COLO668 (cell line): ENCODE results near the gene FGD6.
"Not testable (repeated sequence)": the region's sequence is repeated elsewhere in the genome, so short reads cannot be mapped to it uniquely, and the experiment has no call there.

Experiments used
- DNase-seq: peaks from one replicate; lab custom pipeline; 2025; ENCODE audit not compliant: unreplicated experiment; lab: John Stamatoyannopoulos, UW

FGD6 gene

DNA sequence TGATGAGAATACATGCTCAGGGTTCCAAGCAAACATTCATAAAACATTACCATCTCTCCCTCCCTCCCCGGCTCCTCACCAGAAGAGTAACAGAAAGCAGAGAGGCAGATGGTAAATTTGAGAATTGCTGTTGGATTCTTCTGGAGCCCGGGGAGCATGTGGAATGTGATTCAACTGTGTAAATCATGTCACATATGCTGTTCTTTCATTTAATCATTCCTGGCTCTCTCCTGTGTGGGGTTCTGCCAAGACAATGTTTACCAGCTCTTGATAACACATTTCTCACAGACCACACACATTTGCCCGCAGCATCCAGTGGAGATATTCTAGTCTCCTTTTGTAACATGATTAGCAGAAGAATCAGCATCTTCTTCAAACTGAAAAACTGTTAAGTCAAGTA, 120.4 kb downstream of the FGD6 start:
- DNase-seq: no peak

GRCh38 chr12:95096378-95096777, 120.9 kb downstream of the FGD6 start:
- no peak for DNase-seq

- not testable (repeated sequence) for DNase-seq
These were observed 121.4 kb downstream of the FGD6 start for GRCh38 chr12:95095866-95096265.

DNA sequence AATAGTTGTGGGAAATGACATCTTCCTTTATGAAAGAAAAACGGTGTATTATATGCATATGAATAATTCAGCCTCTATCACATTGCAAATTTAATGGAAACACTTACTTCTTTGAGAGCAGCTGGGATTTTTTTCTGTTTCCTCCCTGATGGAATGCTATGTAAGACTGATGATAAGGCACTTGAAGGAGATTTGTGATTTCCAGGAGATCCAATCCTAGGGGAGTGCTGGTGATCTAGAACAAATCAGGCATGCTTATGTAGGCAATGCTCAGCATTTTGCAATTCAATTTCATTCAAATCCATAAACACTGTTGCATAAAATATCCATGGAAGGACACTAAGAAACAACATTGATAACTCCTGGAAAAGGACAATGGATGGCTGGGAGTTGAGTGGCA, 127.8 kb downstream of the FGD6 start:
- no peak for DNase-seq

GRCh38 chr12:95088379-95088778, 128.9 kb downstream of the FGD6 start:
- no peak for DNase-seq

DNA sequence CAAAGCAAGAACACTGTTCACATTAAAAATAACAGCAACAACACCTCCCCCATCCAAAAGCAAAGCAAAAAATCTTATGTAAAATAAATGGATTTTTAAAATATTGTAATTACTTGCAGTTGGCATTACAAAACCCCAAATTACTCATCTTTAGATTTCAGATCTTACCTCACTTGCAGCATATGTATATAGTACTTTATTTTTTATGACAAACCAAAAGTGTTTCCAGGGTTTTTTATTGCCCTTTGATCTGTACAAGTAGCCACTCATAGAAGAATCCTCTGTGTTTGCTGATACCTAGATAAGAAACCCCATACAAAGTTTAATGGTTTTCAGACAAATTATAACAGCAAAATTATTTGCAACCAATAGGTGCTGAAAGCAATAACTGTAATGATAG, 131.7 kb downstream of the FGD6 start:
- no peak for DNase-seq

DNA sequence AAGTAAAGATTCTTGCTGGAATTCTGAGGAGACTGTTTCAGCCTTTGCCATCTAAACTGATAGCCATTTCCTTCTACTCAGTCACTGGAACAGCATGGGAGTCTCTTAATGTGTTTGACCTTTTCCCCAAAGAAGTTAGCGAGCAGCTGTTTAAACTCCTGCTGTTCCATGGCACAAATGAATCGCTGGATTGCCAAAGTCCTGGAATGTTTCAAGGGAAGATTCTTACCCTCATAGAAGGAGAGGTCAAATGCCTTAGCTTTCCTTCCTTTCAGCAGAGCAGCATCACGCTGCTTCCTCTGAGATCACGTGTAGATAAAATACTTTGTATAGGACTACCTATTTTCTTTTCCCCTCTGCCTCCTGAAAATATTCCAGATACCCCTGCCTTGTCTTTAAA, 133.3 kb downstream of the FGD6 start:
- DNase-seq: no peak

DNA sequence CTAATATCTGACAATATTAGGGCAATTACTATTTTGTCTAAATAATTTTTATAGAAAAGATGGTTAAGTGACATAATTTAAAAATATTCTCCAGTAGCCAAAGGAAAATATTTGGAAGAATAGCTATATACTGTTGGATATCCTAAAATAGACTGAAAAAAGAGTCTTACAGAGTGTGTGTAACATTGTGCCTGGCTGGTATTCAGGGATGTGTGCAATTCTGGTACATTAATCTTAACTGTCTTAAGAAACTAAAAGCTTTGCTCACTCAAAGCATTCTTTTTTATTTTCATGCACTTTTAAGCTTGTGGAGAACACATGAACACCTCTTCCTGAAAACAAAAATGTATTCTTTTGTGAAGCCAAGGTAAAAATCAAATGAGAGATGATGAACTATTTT, 133.8 kb downstream of the FGD6 start:
- DNase-seq: no peak

DNA sequence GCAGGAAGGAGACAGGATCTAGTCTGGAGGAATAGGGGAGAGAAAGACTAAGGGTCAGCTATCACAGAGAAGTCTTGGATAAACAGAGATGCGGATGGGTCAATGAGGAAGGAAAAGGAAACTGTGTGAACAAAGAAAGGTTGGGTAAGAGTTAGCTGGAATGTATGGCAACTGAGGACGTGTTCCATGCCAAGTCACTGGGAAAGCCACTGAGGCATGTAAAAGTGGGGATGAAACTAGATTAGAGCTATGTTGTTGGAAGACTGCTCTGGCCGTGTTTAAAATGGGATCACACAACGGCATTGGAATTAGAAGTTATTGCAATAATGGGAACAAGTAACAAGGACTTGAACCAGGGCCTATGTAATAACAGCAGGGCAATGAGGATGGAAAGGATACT, 139.9 kb downstream of the FGD6 start:
- no peak for DNase-seq

- DNase-seq: no peak
These were observed 142.5 kb downstream of the FGD6 start for GRCh38 chr12:95074766-95075165.

DNA sequence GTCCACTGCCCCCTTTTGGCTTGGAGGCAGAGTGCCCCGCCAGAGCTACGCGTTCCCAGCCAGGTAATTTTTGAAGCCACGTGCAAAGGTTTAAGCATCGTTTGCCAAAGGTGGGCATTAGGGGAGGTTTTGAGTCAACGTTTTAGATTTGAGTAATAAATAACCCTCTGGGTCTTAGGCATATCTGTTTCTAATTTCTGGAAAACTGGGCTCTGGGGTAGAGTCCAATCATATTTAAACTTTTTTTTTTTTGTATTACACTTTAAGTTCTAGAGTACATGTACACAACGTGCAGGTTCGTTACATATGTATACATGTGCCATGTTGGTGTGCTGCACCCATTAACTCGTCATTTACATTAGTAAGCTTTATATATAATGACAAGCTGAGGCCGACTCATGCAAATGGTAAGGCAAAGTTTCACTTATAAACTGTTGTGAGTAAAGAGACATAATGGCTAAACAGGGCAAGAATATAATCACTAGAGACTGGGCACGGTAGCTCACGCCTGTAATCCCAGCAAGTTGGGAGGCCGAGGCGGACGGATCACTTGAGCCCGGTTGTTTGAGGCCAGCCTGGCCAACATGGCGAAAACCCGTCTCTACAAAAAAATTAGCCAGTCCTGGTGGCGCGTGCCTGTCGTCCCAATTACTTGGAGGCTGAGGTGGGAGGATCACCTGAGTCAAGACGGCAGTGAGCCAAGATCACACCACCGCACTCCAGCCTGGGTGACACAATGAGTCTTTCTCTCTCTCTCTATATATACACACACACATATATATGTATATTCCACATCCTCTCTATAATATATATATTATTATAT, 143.4 kb downstream of the FGD6 start:
- DNase-seq: no peak

- DNase-seq: peak; percentile 96
These were observed 144.2 kb downstream of the FGD6 start, which contains the start of gene NR2C1 for GRCh38 chr12:95072900-95073697. TSS of gene NR2C1 (minus strand) at chr12:95073618. CDS start at chr12:95067384, 6,234 bp downstream.

DNA sequence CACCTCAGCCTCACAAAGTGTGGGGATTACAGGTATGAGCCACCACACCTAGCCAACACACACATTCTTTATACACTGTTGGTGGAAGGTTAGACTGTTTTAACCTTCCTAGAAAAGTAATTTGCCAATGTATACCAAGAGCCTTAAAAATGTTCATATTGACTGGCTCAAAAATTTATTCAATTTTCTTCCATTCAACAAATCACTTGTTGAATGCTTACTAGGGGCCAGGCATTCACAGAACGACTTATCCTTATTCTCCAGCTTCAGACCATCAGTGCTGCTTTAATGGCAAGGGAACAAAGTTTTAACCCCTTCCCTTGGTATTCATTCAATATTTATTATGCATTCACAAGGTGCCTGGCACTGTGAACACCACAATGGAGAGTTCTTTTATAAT, 146.9 kb downstream of the FGD6 start:
- DNase-seq: no peak

DNA sequence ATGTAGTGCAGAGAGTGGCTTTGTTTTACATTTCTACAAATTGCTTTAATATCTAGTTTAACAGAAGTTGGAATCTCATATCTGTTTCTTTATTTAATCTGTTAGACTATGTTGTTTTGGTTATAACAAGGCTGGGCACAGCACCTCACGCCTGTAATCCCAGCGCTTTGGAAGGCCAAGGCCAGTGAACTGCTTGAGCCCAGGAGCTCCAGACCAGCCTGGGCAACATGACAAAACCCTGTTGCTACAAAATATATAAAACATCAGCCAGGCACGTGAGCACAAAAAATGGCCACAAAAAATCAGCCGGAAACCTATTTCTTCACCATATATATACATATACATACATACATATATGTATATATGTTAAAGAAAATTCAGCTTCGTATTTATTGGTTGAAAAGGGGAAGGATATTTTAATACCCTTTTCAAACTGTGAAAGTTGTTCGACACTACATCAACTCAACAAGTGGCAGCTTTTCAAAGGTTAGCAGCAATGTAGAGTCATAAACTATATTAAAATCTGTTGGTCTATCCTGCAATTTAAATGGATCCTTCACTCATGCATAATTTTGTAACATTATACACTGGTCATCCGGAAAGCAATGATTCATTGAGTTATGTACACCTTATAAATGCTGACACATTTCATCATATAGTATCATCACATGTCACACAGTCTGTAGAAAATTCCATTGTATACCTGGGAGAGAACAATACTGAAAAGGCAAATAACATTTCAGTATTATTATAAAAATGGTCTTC, 151.0 kb downstream of the FGD6 start:
- DNase-seq: no peak

- DNase-seq: no peak
These were observed 156.3 kb downstream of the FGD6 start for GRCh38 chr12:95060951-95061350.

GRCh38 chr12:95059984-95060383, 157.3 kb downstream of the FGD6 start:
- no peak for DNase-seq

GRCh38 chr12:95057424-95057823, 159.8 kb downstream of the FGD6 start:
- no peak for DNase-seq

DNA sequence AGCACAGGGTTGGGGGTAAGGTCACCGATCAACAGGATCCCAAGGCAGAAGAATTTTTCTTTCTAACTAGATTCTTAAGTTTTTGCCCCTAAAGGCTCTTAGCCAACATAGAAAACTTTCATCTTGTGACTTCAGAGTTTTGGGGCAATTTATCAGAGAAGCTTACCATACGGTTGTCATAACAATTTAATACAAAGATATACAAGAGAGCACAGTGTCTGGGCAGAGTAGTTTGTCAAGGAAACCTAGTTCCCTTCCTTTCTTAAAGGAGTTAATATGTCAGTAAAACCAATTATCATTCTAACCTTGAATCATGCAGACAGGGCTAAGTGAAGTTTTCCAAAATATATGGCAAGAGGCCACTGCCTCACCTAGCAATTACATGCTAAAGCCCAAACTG, 162.2 kb downstream of the FGD6 start:
- no peak for DNase-seq

DNA sequence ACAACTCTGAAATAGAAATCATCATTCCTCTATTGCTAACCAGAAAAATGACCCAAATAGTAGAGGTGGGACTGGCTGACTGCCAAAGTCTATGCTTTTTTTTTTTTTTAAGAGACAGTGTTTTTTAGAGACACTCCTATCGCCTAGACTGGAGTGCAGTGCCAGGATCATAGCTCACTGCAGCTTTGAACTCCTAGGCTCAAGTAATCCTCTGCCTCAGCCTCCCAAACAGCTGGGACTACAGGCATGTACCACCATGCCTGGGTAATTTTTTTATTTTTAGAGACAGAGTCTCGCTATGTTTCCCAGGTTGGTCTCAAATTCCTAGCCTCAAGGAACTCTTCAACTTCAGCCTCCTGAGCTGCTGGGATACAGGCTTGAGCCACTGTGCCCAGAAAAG, 163.1 kb downstream of the FGD6 start:
- no peak for DNase-seq

DNA sequence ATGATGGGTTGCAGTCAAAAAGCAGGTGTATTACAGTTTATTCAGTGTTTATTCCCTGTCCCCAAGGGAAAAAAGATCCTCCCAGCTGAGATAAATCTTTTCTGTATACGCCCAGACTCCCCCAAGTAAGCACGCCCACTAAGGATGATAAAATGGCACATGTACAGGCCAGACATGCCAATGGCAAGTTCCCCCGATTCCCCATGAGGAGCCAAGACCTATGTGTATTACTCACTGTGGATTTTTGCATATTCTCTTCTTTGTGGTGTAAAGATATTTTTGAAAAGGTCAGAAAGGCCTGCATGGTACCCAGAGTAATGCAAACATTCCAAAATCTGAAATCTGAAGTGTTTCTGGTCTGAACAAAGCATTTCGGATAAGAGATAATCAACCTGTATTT, 166.0 kb downstream of the FGD6 start:
- DNase-seq: no peak

DNA sequence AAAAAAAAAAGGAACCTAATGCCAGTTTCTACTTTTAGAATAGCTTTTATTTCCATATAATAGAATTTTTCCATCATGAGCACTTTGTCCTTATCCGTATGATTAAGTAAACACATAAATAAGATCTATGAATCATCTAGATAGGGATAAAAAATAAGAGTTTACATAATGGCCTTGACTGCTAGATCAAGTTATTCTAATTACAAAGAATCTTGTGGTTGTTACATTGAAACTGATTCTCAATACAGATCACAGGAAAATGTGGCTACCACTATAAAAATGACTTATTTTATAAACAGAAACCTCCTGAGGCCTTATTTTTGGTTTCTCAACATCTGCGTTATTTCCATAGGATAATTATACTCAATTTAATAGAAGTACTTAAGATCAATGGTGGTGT, 179.4 kb downstream of the FGD6 start:
- DNase-seq: no peak

- no peak for DNase-seq
These were observed 182.5 kb downstream of the FGD6 start for GRCh38 chr12:95034750-95035149.
